Lower leg skin (tissue), 4 donors: Measurements from ENCODE around the gene DGAT2. TPM values are rescaled to one million over a fixed set of nuclear protein-coding genes. Genes with fewer than 3 reads are reported as not detected.

Source experiments
- DNase-seq, 2 donors: peaks; one replicate each; pipeline ENCODE4 v3.0.0-alpha.2; 2019; ENCODE audit warnings: low spot score in 2 of 2
- H3K4me3 ChIP-seq: fragments of 200-600 bp; sonication (generic); 2 replicates; pipeline ENCODE4 v1.5.1; 2017; ENCODE audit warnings: mild to moderate bottlenecking, low read depth; ENCODE audit not compliant: poor library complexity, severe bottlenecking
- POLR2A ChIP-seq, 2 donors: fragments of 450-650 bp; IDR thresholded peaks; one replicate each; pipeline ENCODE4 v1.6.1; 2016 to 2017; ENCODE audit warnings: antibody characterized with exemption in 2 of 2, mild to moderate bottlenecking in 1 of 2, moderate library complexity in 1 of 2
- WGBS, 2 donors: methylation state at CpG; one replicate each; pipeline ENCODE4 v1.1.5; 2018; 5-methylcytosine and 5-hydroxymethylcytosine counted together
- intact Hi-C: fragments of 100-400 bp; cut with DNase I; formaldehyde crosslinking; loops from one replicate; pipeline ENCODE4 v1.15.0; 2023; ENCODE audit warnings: low total_unique reads
- total RNA-seq, 4 donors: library from RNA; depleted of rRNA; stranded (reverse); fragments of >200 nt; gene quantifications; one replicate each; pipeline ENCODE4 v1.1.0, GENCODE V29; 2016
- TF ChIP-seq, protein P1 (sequence below), 3 donors: fragments of 450-650 bp; IDR thresholded peaks; one replicate each; pipeline ENCODE4 v1.5.1; 2016; ENCODE audit warnings: antibody characterized with exemption in 3 of 3, mild to moderate bottlenecking in 3 of 3, moderate library complexity in 2 of 3

The DGAT2 gene
- total RNA-seq, 4 donors from 2014 or later, result 160 to 545 (median 289) TPM

DNA sequence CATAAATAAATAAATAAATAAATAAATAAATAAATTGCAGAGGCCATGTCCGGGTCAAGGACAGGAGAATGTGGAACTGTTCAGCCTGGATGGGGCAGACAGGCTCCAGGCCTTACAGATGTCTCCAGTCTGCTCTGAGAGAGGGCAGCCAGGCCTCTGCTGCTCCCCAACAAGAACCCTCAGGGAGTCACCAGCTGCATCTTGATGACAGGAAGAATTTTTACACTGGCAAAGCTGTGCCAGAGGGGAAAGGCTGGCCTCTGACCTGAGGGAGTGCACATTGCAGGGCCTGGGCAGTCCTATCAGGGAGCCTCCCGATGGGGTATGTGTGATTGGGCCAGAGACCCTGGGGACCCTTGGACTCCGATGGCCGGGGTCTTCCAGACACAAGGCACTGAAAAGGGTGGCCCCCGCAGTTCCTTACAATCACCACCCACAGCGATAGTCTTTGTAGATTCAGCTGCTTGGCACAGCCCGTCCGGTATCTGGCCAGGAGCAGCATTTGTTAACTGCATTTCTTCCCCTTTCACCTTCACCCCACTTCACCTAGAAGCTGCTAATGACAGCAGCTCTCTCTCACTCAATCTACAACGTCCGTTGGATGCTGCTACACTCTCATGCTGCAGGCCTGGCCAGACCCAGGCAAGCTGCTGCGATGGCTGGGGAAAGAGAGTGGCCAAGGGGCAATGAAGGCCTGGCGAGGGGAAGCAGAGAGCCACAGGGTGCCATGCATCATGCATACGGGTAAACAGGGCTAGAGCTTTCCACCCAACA, 42.8 kb upstream of the DGAT2 start:
- WGBS, 2 donors, result 85 to 88% methylated on average over 13 of the region's 13 CpGs
- TF ChIP-seq POLR2A (IDR thresholded peaks at IDR 0.05), result no peak
- TF ChIP-seq, protein P1, sequence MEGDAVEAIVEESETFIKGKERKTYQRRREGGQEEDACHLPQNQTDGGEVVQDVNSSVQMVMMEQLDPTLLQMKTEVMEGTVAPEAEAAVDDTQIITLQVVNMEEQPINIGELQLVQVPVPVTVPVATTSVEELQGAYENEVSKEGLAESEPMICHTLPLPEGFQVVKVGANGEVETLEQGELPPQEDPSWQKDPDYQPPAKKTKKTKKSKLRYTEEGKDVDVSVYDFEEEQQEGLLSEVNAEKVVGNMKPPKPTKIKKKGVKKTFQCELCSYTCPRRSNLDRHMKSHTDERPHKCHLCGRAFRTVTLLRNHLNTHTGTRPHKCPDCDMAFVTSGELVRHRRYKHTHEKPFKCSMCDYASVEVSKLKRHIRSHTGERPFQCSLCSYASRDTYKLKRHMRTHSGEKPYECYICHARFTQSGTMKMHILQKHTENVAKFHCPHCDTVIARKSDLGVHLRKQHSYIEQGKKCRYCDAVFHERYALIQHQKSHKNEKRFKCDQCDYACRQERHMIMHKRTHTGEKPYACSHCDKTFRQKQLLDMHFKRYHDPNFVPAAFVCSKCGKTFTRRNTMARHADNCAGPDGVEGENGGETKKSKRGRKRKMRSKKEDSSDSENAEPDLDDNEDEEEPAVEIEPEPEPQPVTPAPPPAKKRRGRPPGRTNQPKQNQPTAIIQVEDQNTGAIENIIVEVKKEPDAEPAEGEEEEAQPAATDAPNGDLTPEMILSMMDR (IDR thresholded peaks at IDR 0.05), result no peak
- no peak overlapping the region for H3K4me3 ChIP-seq
- DNase-seq, result no peak
- intact Hi-C loops, result no loop called here

DNA sequence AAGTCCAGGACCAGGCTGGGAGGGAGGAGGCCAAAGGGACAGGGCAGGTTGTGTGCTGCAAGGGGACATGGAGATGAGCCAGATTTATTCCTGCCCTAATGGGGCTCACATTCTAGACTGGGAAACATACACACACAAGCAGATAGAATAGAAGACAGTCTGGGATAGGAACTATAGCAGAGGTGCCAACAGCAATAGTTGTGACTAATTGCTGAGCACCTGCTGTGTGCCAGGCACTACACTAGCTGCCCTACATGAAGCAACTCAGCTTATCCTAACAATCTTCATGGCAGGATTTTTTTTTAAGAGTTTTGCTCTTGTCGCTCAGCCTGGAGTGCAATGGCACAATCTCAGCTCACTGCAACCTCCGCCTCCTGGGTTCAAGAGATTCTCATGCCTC, 39.6 kb upstream of the DGAT2 start:
- intact Hi-C loops, result no loop called here
- 80 to 90% methylated on average over 2 of the region's 2 CpGs for WGBS, 2 donors
- TF ChIP-seq, protein P1 (IDR thresholded peaks at IDR 0.05), result no peak
- no peak for TF ChIP-seq POLR2A (IDR thresholded peaks at IDR 0.05)

DNA sequence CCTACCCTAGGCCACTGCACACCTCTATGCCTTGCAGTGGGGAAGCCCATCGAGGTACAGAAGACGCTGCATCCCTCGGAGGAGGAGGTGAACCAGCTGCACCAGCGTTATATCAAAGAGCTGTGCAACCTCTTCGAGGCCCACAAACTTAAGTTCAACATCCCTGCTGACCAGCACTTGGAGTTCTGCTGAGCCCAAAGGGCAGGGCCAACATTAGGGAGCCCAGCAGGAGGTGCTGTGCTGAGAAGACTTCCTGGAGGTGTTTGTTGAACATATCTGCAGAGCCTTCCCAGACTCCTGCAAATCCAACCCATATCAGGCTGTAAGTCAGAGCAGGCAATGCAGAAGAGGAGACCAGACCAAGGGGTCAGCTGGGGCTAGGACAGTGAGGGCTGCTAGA, 37.5 kb upstream of the DGAT2 start:
- 85 to 93% methylated on average over 5 of the region's 5 CpGs for WGBS, 2 donors
- H3K4me3 ChIP-seq, result no peak overlapping the region
- intact Hi-C loops, result no loop called here
- TF ChIP-seq POLR2A (IDR thresholded peaks at IDR 0.05), result no peak
- TF ChIP-seq, protein P1 (IDR thresholded peaks at IDR 0.05), result no peak
- peak in 1 of 2 donors; percentile 26 for DNase-seq

More for the DNA sequence above, 39.6 kb upstream of the DGAT2 start:
- no peak overlapping the region for H3K4me3 ChIP-seq
- no peak for DNase-seq

DNA sequence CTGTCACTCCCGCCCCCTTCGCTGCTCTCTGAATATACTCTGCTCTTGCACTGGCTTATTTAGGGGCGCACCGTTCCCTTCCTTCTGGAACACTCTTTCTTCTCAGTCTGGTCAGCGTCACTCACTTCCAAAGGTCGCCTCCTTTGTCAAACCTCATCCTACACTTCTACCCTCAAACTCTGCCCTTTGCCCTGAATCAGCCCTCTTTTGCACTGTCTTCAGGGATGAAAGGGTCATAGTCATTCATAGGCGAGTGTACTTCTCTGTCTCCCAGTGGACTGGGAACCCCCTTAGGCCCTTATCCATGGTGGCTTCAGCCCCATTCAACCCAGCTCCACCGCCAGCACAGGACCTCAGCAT, 35.5 kb upstream of the DGAT2 start:
- intact Hi-C loops, result no loop called here
- peak in 1 of 2 donors; percentile 32 for DNase-seq
- H3K4me3 ChIP-seq, result no peak overlapping the region
- TF ChIP-seq, protein P1 (IDR thresholded peaks at IDR 0.05), result no peak
- TF ChIP-seq POLR2A (IDR thresholded peaks at IDR 0.05), result no peak
- WGBS, 2 donors, result 94 to 95% methylated on average over 8 of the region's 8 CpGs

DNA sequence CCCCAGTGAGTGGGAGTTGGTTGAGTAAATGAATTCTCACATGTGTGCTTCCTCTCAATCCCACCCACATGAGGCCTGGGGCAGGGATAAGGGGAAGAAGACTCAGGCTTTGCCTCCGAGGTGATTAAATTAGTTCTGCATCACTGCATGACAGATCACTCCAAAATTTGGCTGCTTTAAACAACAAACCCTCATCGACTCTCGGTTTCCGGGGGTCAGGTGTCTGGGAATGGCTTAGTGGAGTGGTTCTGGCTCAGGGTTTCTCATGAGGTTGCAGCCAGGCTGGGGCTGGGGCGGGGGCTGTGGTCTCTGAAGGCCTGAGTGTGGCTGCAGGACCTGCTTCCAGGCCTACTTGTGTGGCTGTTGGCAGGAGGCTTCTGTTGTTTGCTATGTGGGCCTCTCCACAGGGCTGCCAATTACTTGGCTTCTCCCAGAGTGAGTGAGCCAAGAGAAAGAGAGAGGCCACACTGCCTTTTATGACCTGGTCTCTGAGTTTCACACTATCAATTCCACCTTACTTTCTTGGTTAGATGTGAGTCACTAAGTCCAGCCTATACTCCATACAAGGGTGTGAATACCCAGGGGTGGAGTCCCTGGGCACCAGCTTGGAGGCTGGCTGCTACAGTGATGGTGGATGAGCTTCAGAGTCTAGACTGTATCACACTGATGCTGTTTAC, 35.0 kb upstream of the DGAT2 start:
- H3K4me3 ChIP-seq, result no peak overlapping the region
- 81 to 89% methylated on average over 5 of the region's 5 CpGs for WGBS, 2 donors
- TF ChIP-seq, protein P1 (IDR thresholded peaks at IDR 0.05), result no peak
- no peak for TF ChIP-seq POLR2A (IDR thresholded peaks at IDR 0.05)
- peak in 1 of 2 donors; percentile 32 for DNase-seq
- intact Hi-C loops, result no loop called here
